NT2/D1 (cell line): Measurements from ENCODE around the gene MRPS5.

Source experiments
- DNase-seq: peaks from one replicate; pipeline ENCODE4 v3.0.0-alpha.2; 2011; ENCODE audit warnings: low read depth, low spot score
- H3K27me3 ChIP-seq: 2 replicates; pipeline ENCODE4 v1.6.0; 2011; ENCODE audit warnings: mild to moderate bottlenecking; ENCODE audit not compliant: insufficient read length, insufficient read depth
- H3K36me3 ChIP-seq: 2 replicates; pipeline ENCODE4 v1.6.1; 2011; ENCODE audit warnings: mild to moderate bottlenecking, low read length, mixed read lengths; ENCODE audit not compliant: insufficient read depth, insufficient read length
- H3K4me1 ChIP-seq: 2 replicates; pipeline ENCODE4 v1.5.1; 2011; ENCODE audit not compliant: insufficient read depth, insufficient read length
- H3K4me3 ChIP-seq: 2 replicates; pipeline ENCODE4 v1.5.1; 2011; ENCODE audit warnings: low read depth; ENCODE audit not compliant: insufficient read length
- H3K9ac ChIP-seq: 2 replicates; pipeline ENCODE4 v1.6.0; 2011; ENCODE audit warnings: low read depth; ENCODE audit not compliant: insufficient read length
- H3K9me3 ChIP-seq: 2 replicates; pipeline ENCODE4 v1.5.1; 2011; ENCODE audit warnings: mild to moderate bottlenecking, low read length; ENCODE audit not compliant: insufficient read depth
- SUZ12 ChIP-seq: IDR thresholded peaks from 2 replicates; pipeline ENCODE4 v1.6.1; 2011; ENCODE audit not compliant: insufficient read length, insufficient read depth; ENCODE audit errors: extremely low read depth
- YY1 ChIP-seq: IDR thresholded peaks from 2 replicates; pipeline ENCODE4 v1.6.1; 2011; ENCODE audit not compliant: insufficient read length, insufficient read depth
- ZNF274 ChIP-seq: IDR thresholded peaks from 2 replicates; pipeline ENCODE4 v1.6.1; 2011; ENCODE audit warnings: mild to moderate bottlenecking, low read depth, low read length

MRPS5 gene

DNA sequence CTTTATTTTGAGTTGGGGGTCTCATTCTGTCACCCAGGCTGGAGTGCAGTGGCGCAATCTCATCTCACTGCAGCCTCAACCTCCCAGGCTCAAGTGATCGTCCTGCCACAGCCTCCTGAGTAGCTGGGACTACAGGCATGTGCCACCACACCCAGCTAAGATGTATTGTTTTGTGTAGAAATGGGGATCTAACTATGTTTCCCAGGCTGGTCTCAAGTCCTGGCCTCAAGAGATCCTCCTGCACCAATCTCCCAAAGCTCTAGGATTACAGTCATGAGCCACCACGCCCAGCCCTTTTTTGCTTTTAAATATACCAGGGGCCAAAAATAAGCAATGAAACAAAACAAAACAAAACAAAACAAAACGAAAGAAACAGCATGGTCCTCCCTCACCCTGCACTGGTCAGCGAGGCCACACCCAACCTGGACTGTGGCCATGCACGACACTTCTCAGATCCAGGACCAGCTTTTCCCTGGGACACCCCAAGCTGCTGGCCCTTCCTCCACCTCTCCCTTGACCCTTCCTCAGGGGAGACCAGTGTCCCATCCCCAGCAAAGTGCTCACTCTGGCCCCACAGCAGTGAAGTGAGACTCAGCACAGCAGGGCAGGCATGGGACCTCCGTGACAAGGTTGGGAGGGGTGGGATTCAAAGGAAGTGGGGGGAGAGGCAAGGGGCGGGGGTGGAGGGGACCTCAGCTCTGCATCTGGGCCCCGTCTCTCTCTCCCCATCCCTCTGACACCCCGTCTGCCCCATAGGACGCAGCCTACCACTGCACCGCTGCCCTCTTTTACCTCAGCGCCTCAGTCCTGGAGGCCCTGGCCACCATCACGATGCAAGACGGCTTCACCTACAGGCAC lies 72.6 kb downstream of the MRPS5 start:
- no peak overlapping the region for H3K9ac ChIP-seq
- TF ChIP-seq SUZ12 (no peak), ZNF274 (no peak), YY1 (no peak)
- H3K36me3 ChIP-seq: no peaks in the 10 kb centered on the region
- H3K27me3 ChIP-seq: no peaks in the 10 kb centered on the region
- H3K4me3 ChIP-seq: no peak overlapping the region
- no peaks in the 10 kb centered on the region for H3K9me3 ChIP-seq
- no peaks in the 10 kb centered on the region for H3K4me1 ChIP-seq
- DNase-seq: no peak

DNA sequence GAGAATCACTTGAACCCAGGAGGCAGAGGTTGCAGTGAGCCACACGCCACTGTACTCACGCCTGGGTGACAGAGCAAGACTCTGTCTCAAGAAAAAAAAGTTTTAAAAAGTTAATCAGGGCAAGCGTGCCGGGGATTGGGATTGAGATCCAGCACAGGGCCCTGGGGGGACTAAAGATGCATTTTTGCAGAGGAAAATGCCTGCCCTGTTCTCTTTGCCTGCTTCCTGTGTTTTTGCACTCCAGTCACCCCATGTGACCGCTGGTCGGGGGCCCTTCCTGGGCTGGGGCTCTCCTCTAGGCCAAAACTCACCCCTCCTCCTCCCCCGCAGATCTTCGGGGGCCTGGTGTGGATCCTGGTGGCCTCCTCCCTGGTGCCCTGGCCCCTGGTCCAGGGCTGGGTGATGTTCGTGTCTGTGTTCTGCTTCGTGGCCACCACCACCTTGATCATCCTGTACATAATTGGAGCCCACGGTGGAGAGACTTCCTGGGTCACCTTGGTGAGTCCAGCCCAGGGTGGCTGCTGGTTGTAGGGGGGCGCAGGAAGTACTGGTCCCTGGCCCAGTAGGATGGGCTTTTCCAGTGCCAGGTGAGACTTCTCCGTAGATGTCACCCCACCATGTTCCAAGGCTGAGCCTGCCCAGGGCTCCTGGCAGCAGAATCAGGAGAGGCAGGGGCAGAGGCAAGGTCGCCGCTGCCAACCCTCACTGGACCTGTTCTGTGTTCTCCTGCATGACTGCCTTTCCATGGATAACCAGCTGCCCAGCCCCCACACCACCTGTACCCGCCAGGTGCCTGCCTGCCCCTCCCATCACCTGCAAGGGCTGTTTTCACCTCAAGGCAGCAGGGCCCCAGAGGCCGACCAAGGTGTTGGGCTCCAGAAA lies 73.7 kb downstream of the MRPS5 start:
- Histone ChIP-seq H3K4me1 (peaks cover 10% of the 10 kb centered on the region), H3K9ac (no peak overlapping the region), H3K36me3 (no peaks in the 10 kb centered on the region), H3K27me3 (peaks cover 10% of the 10 kb centered on the region), H3K9me3 (no peaks in the 10 kb centered on the region), H3K4me3 (no peak overlapping the region)
- DNase-seq: no peak
- TF ChIP-seq ZNF274 (no peak), YY1 (no peak), SUZ12 (no peak)

DNA sequence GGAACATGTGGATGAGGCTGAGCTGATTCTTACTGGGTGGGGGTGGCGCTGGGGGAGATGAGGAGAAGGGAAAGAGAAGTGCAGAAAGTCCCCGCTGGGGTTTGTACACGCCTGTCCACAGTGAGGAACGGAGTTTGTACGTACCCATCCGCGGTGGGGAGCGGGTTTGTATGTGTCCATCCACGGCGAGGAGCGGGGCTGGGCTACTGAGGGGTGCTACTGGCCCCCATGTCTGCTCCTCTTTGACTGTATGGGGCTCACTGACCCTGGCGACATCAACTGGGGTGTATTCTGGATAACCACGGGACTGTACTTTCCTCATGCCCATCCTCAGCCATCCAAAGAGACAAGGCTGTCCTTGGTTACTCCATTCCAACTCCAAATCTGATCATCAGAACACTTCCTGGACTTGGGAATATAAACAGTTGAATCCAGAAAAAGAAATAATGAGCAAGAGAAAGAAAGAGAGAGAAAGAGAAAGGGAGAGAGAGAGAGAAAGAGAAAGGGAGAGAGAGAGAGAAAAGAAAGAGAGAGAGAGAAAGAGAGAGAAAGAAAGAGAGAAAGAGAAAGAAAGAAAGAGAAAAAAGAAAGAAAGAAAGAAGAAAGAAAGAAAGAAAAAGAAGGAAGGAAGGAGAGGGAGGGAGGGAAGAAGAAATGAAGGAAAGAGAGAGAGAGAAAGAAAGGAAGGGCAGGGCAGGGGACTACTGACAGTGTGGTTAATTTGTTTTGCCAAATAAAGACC lies 75.1 kb downstream of the MRPS5 start:
- peaks cover 20% of the 10 kb centered on the region for H3K27me3 ChIP-seq
- H3K4me3 ChIP-seq: no peak overlapping the region
- no peaks in the 10 kb centered on the region for H3K9me3 ChIP-seq
- no peak overlapping the region for H3K9ac ChIP-seq
- DNase-seq: no peak
- peaks cover 13% of the 10 kb centered on the region for H3K4me1 ChIP-seq
- TF ChIP-seq SUZ12: no peak
- no peak for TF ChIP-seq ZNF274
- no peak for TF ChIP-seq YY1
- H3K36me3 ChIP-seq: no peaks in the 10 kb centered on the region

DNA sequence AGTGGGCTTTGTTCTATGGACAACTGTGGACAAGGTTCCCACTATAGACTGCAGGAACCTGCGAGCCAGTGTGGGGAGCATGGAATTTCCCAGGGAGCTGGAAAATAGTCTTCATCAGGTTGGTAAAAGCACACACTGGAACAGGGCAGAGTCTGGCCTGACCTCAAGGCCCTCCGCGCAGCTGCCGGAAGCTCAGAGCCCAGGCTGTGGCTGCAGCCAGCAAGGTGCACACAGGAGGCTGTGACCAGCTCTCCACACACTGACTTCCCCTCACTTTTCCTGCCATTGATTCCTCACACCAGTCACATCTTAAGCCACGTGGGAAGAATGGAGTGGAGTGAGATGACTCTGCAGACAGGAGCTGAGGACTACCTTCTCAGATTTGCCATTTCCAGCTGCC lies 77.0 kb downstream of the MRPS5 start:
- Histone ChIP-seq H3K27me3 (peaks cover 20% of the 10 kb centered on the region), H3K4me3 (no peak overlapping the region), H3K4me1 (peaks cover 13% of the 10 kb centered on the region), H3K9me3 (no peaks in the 10 kb centered on the region), H3K36me3 (no peaks in the 10 kb centered on the region), H3K9ac (no peak overlapping the region)
- TF ChIP-seq YY1 (no peak), SUZ12 (no peak), ZNF274 (no peak)
- no peak for DNase-seq

GRCh38 chr2:95043300-95044093 lies 78.1 kb downstream of the MRPS5 start:
- Histone ChIP-seq H3K36me3 (no peaks in the 10 kb centered on the region), H3K9me3 (no peaks in the 10 kb centered on the region), H3K4me3 (no peak overlapping the region), H3K9ac (no peak overlapping the region), H3K4me1 (peaks cover 13% of the 10 kb centered on the region), H3K27me3 (peaks cover 20% of the 10 kb centered on the region)
- no peak for DNase-seq
- TF ChIP-seq YY1 (no peak), ZNF274 (no peak), SUZ12 (no peak)

DNA sequence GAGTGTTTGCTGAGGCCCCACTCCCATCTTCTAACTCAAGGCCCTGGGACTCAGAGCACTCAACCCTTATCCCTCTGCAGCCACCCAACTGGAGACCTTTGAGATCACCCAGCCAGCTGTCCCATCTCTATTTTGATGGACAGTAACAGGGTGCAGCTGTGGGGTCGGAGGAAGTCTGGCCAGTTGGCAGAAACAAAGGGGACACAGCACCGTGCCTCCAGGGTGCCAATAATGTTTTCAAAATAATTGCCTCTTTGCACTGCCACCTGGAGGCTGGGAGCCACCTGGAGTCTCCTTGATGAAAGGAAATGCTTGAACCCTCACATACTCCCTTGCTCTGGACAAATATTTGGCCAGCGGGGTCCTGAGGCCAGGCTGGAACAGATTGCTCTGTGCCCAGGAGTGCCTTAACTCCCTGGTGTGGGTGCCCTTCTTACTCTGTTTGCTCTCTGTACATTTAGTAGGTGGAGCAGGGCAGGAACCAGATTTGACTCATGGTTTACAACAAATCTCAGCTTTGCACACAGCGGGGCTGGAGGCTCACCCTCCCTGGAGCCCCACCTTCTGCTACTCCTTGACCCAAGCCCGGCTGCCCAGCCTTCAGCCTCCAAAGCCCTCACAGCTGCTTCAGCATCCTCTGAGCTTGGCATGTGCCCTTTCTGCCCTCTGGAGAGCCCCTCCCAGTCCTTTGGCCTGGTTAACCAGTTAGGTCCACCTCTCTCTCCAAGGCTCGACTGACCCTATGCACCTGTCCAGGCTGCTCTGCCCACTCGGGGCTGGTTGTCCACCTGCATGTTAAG lies 78.9 kb downstream of the MRPS5 start:
- no peak overlapping the region for H3K4me3 ChIP-seq
- TF ChIP-seq YY1: no peak
- TF ChIP-seq ZNF274: no peak
- TF ChIP-seq SUZ12: no peak
- H3K9me3 ChIP-seq: no peaks in the 10 kb centered on the region
- no peak overlapping the region for H3K9ac ChIP-seq
- H3K4me1 ChIP-seq: peaks cover 13% of the 10 kb centered on the region
- no peaks in the 10 kb centered on the region for H3K36me3 ChIP-seq
- H3K27me3 ChIP-seq: peaks cover 20% of the 10 kb centered on the region
- no peak for DNase-seq
